GDM1 (cell line): ENCODE results near the gene FMNL1.

Experiments used
- DNase-seq: peaks from one replicate; lab custom pipeline; 2025; lab: John Stamatoyannopoulos, UW

The FMNL1 gene

GRCh38 chr17:45279898-45280297 lies 58.2 kb downstream of the FMNL1 start:
- DNase-seq = no peak

- DNase-seq = no peak
Measured at GRCh38 chr17:45282683-45283644, 61.3 kb downstream of the FMNL1 start.

GRCh38 chr17:45283711-45284110 lies 62.0 kb downstream of the FMNL1 start:
- no peak for DNase-seq

GRCh38 chr17:45284176-45285140 lies 62.8 kb downstream of the FMNL1 start:
- DNase-seq = no peak

- no peak for DNase-seq
Measured at GRCh38 chr17:45286286-45286685, 64.6 kb downstream of the FMNL1 start.

- DNase-seq = no peak
Measured at GRCh38 chr17:45287526-45288500, 66.1 kb downstream of the FMNL1 start.

GRCh38 chr17:45288825-45289224 lies 67.1 kb downstream of the FMNL1 start:
- DNase-seq = no peak

GRCh38 chr17:45289301-45290268 lies 67.9 kb downstream of the FMNL1 start:
- no peak for DNase-seq

GRCh38 chr17:45290269-45290765 lies 68.6 kb downstream of the FMNL1 start:
- DNase-seq = no peak

GRCh38 chr17:45291171-45291805 lies 69.6 kb downstream of the FMNL1 start:
- peak; percentile 32 for DNase-seq

- DNase-seq = no peak
Measured at GRCh38 chr17:45292696-45293412, 71.2 kb downstream of the FMNL1 start.

- peak; percentile 31 for DNase-seq
Measured at GRCh38 chr17:45293413-45294211, 71.9 kb downstream of the FMNL1 start.

GRCh38 chr17:45294506-45294905 lies 72.8 kb downstream of the FMNL1 start:
- DNase-seq = no peak

GRCh38 chr17:45296003-45296832 lies 74.5 kb downstream of the FMNL1 start:
- peak; percentile 71 for DNase-seq

- DNase-seq = no peak
Measured at GRCh38 chr17:45296833-45297124, 75.1 kb downstream of the FMNL1 start.
